ENCODE results near the gene GUCY1B1. TPM values are rescaled to one million over a fixed set of nuclear protein-coding genes. Genes with fewer than 3 reads are reported as not detected.

Gene GUCY1B1
- total and polyA plus RNA-seq, 12 donors: 10.7 to 29.9 (median 17.1) TPM

- Histone ChIP-seq H3K27me3 (no peaks in the 10 kb centered on the region), H3K27ac (no peak overlapping the region), H3K9me3 (peaks cover 0 to 9% (median 0%) of the 10 kb centered on the region in 11 donors), H3K36me3 (no peaks in the 10 kb centered on the region), H3K4me1 (no peaks in the 10 kb centered on the region), H3K4me3 (no peak overlapping the region)
- TF ChIP-seq CTCF (IDR thresholded peaks at IDR 0.05): no peak
- intact Hi-C loops (cut with DNase I): no loop called here
- 95 to 96% methylated on average over 3 of the region's 3 CpGs for WGBS, 2 donors
- ATAC-seq (no peak), DNase-seq (no peak)
Measured at GRCh38 chr4:155853189-155853588, 94.4 kb downstream of the GUCY1B1 start.

GRCh38 chr4:155854582-155855226 lies 95.9 kb downstream of the GUCY1B1 start:
- TF ChIP-seq CTCF (IDR thresholded peaks at IDR 0.05): no peak
- Histone ChIP-seq H3K4me1 (no peaks in the 10 kb centered on the region), H3K4me3 (no peak overlapping the region), H3K27ac (no peak overlapping the region), H3K27me3 (no peaks in the 10 kb centered on the region), H3K36me3 (no peaks in the 10 kb centered on the region), H3K9me3 (no peaks in the 10 kb centered on the region)
- 78 to 82% methylated on average over 6 of the region's 6 CpGs for WGBS, 2 donors
- DNase-seq: no peak
- intact Hi-C loops (cut with DNase I): no loop called here
- no peak for ATAC-seq

DNA sequence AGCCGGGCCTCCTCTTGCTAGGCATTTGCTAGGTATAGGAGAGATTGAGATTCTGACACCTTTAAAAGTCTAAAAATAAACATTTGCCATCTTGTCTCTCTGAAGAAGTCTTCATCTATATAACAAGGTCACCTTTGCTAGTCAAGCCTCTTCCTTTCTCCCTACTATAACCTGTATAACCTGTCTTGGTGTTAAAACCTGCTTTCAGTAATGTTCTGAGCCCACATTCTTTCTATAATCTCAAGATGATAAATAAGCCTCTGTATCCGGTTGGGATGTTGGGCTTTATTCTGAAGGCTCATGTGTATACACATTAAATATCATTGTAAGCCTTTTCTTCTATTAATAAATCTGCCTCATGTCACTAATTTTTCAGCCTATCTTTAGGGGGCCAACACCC lies 97.1 kb downstream of the GUCY1B1 start:
- H3K9me3 ChIP-seq: no peaks in the 10 kb centered on the region
- no peaks in the 10 kb centered on the region for H3K4me1 ChIP-seq
- intact Hi-C loops (cut with DNase I): no loop called here
- no peaks in the 10 kb centered on the region for H3K27me3 ChIP-seq
- WGBS, 2 donors: 79 to 85% methylated on average over 2 of the region's 2 CpGs
- no peak for DNase-seq
- ATAC-seq: no peak
- TF ChIP-seq CTCF (IDR thresholded peaks at IDR 0.05): no peak
- no peak overlapping the region for H3K27ac ChIP-seq
- no peak overlapping the region for H3K4me3 ChIP-seq
- H3K36me3 ChIP-seq: no peaks in the 10 kb centered on the region

Other genes starting within 250 kb of the GUCY1B1 start
- 100 to 1,000 TPM in 1 of 10 donors, 10 to 100 TPM in 9; 45.0 to 101 (median 65.4) TPM for gene GUCY1A1, start 92.2 kb upstream of the GUCY1B1 start, total RNA-seq
- 10 to 100 TPM in 1 of 2 donors, 1 to 10 TPM in 1; 6.7 to 13.8 TPM for gene GUCY1A1, start 92.2 kb upstream of the GUCY1B1 start, polyA plus RNA-seq
- gene ASIC5, start 107.3 kb downstream of the GUCY1B1 start, total RNA-seq: not detected
- gene ASIC5, start 107.3 kb downstream of the GUCY1B1 start, polyA plus RNA-seq: not detected
- under 1 TPM in 1 of 10 donors, not detected in 9; 0.14 TPM for gene TDO2, start 144.7 kb downstream of the GUCY1B1 start, total RNA-seq
- under 1 TPM in 1 of 2 donors, not detected in 1; 0.03 TPM for gene TDO2, start 144.7 kb downstream of the GUCY1B1 start, polyA plus RNA-seq
- gene CTSO, start 194.8 kb downstream of the GUCY1B1 start, total RNA-seq: 10 to 100 TPM in 2 of 10 donors, 1 to 10 TPM in 8; 6.1 to 21.4 (median 9.0) TPM
- 1 to 10 TPM; 2.6 to 4.1 TPM for gene CTSO, start 194.8 kb downstream of the GUCY1B1 start, polyA plus RNA-seq